Measurements from ENCODE around the gene NCAM1.

NCAM1 gene

GRCh38 chr11:113087706-113088105 lies 126.5 kb downstream of the NCAM1 start:
- no peaks in the 10 kb centered on the region for H3K36me3 ChIP-seq (ENCODE audit: control insufficient read depth in 2 of 2, insufficient read depth in 1 of 2, low read length in 2 of 2)
- no peak overlapping the region for H3K27ac ChIP-seq (ENCODE audit: extremely low read depth, low read depth, low read length)
- POLR2A ChIA-PET: no interaction called here
- no peaks in the 10 kb centered on the region for H3K9me3 ChIP-seq (ENCODE audit: control insufficient read depth, insufficient read depth, low read depth, low read length)
- no peak for TF ChIP-seq ZNF558 (tag by site-specific recombination; IDR thresholded peaks at IDR 0.05)
- no peak for TF ChIP-seq TCF7L2 (IDR thresholded peaks at IDR 0.05; ENCODE audit: borderline replicate concordance, low read depth, low read length)
- TF ChIP-seq ZNF707 (tag by site-specific recombination; IDR thresholded peaks at IDR 0.05): no peak
- TF ChIP-seq, protein P1, sequence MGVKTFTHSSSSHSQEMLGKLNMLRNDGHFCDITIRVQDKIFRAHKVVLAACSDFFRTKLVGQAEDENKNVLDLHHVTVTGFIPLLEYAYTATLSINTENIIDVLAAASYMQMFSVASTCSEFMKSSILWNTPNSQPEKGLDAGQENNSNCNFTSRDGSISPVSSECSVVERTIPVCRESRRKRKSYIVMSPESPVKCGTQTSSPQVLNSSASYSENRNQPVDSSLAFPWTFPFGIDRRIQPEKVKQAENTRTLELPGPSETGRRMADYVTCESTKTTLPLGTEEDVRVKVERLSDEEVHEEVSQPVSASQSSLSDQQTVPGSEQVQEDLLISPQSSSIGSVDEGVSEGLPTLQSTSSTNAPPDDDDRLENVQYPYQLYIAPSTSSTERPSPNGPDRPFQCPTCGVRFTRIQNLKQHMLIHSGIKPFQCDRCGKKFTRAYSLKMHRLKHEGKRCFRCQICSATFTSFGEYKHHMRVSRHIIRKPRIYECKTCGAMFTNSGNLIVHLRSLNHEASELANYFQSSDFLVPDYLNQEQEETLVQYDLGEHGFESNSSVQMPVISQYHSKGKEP (tag by site-specific recombination; IDR thresholded peaks at IDR 0.05): no peak
- no peak for TF ChIP-seq ZNF610 (tag by site-specific recombination; IDR thresholded peaks at IDR 0.05; ENCODE audit: borderline replicate concordance)
- TF ChIP-seq ZNF18 (tag by site-specific recombination; IDR thresholded peaks at IDR 0.05): no peak
- no peak for TF ChIP-seq ZSCAN30 (tag by site-specific recombination; IDR thresholded peaks at IDR 0.05)
- no peak for TF ChIP-seq ZEB2 (tag by site-specific recombination; IDR thresholded peaks at IDR 0.05)
- no peak for TF ChIP-seq WT1 (tag by site-specific recombination; IDR thresholded peaks at IDR 0.05)
- no peak for TF ChIP-seq SCRT1 (tag by site-specific recombination; IDR thresholded peaks at IDR 0.05; ENCODE audit: borderline replicate concordance)
- no peak for TF ChIP-seq ZNF513 (tag by site-specific recombination; IDR thresholded peaks at IDR 0.05)
- H3K4me1 ChIP-seq (ENCODE audit: control insufficient read depth, insufficient read depth, low read length): peaks cover 8% of the 10 kb centered on the region
- no peak overlapping the region for H3K4me3 ChIP-seq (ENCODE audit: low read depth, low read length)
- CTCF ChIA-PET: interaction anchor here (0.7 kb wide), 1 partner anchor 807 kb away, joined by 3 read pairs; no protein-coding TSS in a partner anchor

DNA sequence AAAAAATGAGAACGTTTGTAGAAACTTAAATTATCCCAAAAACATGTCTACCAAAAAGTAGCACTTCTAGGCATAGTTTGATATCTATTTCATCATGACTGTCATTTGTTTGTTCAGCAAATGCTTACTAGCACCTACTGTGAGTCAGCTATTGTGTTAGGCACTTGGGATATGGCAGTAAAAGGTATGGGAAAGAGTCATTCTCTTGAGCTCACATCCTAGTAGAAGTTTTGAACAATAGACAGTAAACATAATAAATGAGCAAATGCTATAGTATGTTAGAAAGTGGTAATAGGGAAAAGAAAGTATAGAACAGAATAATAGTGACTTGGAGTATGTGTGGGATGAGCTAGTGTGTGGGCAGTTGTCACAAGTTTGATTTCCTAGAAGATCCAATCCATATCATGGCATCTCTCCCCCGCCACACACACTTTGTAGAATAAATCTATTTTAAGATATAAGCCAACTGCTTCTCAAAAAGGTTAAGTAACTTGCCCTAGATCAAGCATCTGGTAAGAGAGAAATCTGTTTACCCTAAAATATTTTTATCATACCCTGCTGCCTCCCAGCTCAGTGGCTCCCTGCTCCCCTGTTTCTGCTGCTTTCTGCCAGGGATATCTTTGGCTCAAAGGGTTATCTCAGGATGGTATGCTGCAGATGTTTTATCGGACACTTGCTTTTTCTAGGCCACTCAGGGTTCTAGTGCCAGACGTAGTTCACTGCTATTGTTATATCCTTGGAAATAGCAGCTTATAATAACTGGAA lies 129.7 kb downstream of the NCAM1 start:
- Histone ChIP-seq H3K9me3 (ENCODE audit: control insufficient read depth, insufficient read depth, low read depth, low read length) (no peaks in the 10 kb centered on the region), H3K4me1 (ENCODE audit: control insufficient read depth, insufficient read depth, low read length) (peaks cover 6% of the 10 kb centered on the region; the same call in 1 of the 2 replicates), H3K27ac (ENCODE audit: extremely low read depth, low read depth, low read length) (no peak overlapping the region), H3K4me3 (ENCODE audit: low read depth, low read length) (no peak overlapping the region), H3K36me3 (ENCODE audit: control insufficient read depth in 2 of 2, insufficient read depth in 1 of 2, low read length in 2 of 2) (no peaks in the 10 kb centered on the region)
- ChIA-PET POLR2A (no interaction called here), CTCF (interaction anchor here (0.5 kb wide), 1 partner anchor 977 kb away, joined by 3 read pairs; no protein-coding TSS in a partner anchor)
- TF ChIP-seq ZNF660 (tag by site-specific recombination; IDR thresholded peaks at IDR 0.05) (no peak), ZSCAN30 (tag by site-specific recombination; IDR thresholded peaks at IDR 0.05) (no peak), ZNF488 (tag by site-specific recombination; IDR thresholded peaks at IDR 0.05) (no peak), ZNF664 (tag by site-specific recombination; IDR thresholded peaks at IDR 0.05) (peak; percentile 53), ZFHX2 (tag by site-specific recombination; conservative IDR thresholded peaks at IDR 0.05) (peak; percentile 23; the same call in 1 of the 2 replicates), OSR2 (tag by site-specific recombination; IDR thresholded peaks at IDR 0.05) (peak; percentile 40; the same call in 1 of the 2 replicates), ZXDB (tag by site-specific recombination; IDR thresholded peaks at IDR 0.05) (no peak), KLF10 (tag by site-specific recombination; IDR thresholded peaks at IDR 0.05) (no peak), ZNF561 (tag by site-specific recombination; IDR thresholded peaks at IDR 0.05; ENCODE audit: borderline replicate concordance) (no peak), ZNF416 (tag by site-specific recombination; IDR thresholded peaks at IDR 0.05) (no peak), PRDM1 (tag by site-specific recombination; IDR thresholded peaks at IDR 0.05) (peak; percentile 53; the same call in 1 of the 2 replicates), TRIM28 (IDR thresholded peaks at IDR 0.05; ENCODE audit: borderline replicate concordance, low read length) (no peak), ZNF704 (tag by site-specific recombination; IDR thresholded peaks at IDR 0.05) (no peak), ZNF133 (tag by site-specific recombination; IDR thresholded peaks at IDR 0.05) (no peak), FEZF1 (tag by site-specific recombination; IDR thresholded peaks at IDR 0.05) (peak; percentile 74), ZNF350 (tag by site-specific recombination; IDR thresholded peaks at IDR 0.05) (no peak), ZNF155 (tag by site-specific recombination; IDR thresholded peaks at IDR 0.05) (no peak)

Data from HEK293 (cell line).